NCI-H226 (cell line): ENCODE measurements around the gene SLC35B2.

ENCODE experiments used
- DNase-seq: peaks from one replicate; pipeline ENCODE4 v3.0.0-alpha.2; 2015

SLC35B2 gene

GRCh38 chr6:44251576-44252524 lies 5.5 kb downstream of the SLC35B2 start:
- DNase-seq: no peak

GRCh38 chr6:44250718-44251123 lies 6.6 kb downstream of the SLC35B2 start:
- no peak for DNase-seq

GRCh38 chr6:44250067-44250717 lies 7.1 kb downstream of the SLC35B2 start:
- DNase-seq: no peak

- DNase-seq: no peak
These were observed 8.1 kb downstream of the SLC35B2 start for GRCh38 chr6:44249082-44249748.

GRCh38 chr6:44248579-44248978 lies 8.7 kb downstream of the SLC35B2 start:
- no peak for DNase-seq

- peak; percentile 62 for DNase-seq
These were observed 9.7 kb downstream of the SLC35B2 start for GRCh38 chr6:44247338-44248302.

GRCh38 chr6:44246663-44247337 lies 10.5 kb downstream of the SLC35B2 start, which contains the start of gene HSP90AB1:
HSP90AB1 (plus strand) TSS chr6:44247101; CDS start chr6:44248630, 1,529 bp downstream.
- peak; percentile 95 for DNase-seq

GRCh38 chr6:44245912-44246662 lies 11.2 kb downstream of the SLC35B2 start:
- DNase-seq: peak; percentile 68

GRCh38 chr6:44245391-44245911 lies 11.9 kb downstream of the SLC35B2 start:
- no peak for DNase-seq

- no peak for DNase-seq
These were observed 14.0 kb downstream of the SLC35B2 start for GRCh38 chr6:44243345-44243744.

GRCh38 chr6:44238687-44239350 lies 18.5 kb downstream of the SLC35B2 start:
- DNase-seq: no peak

GRCh38 chr6:44237813-44238433 lies 19.4 kb downstream of the SLC35B2 start:
- DNase-seq: peak; percentile 45

GRCh38 chr6:44237021-44237812 lies 20.1 kb downstream of the SLC35B2 start:
- peak; percentile 95 for DNase-seq

GRCh38 chr6:44235891-44236516 lies 21.3 kb downstream of the SLC35B2 start:
- DNase-seq: no peak

- DNase-seq: no peak
These were observed 22.1 kb downstream of the SLC35B2 start for GRCh38 chr6:44235269-44235668.

- DNase-seq: peak; percentile 81
These were observed 23.0 kb downstream of the SLC35B2 start for GRCh38 chr6:44234101-44235025.

GRCh38 chr6:44233567-44234100 lies 23.7 kb downstream of the SLC35B2 start:
- DNase-seq: no peak
